NCI-H2196 (cell line): ENCODE measurements around the gene UBE2Q1.

Experiments used
- DNase-seq: peaks from one replicate; lab custom pipeline; 2025; ENCODE audit not compliant: unreplicated experiment; lab: John Stamatoyannopoulos, UW

UBE2Q1 gene

DNA sequence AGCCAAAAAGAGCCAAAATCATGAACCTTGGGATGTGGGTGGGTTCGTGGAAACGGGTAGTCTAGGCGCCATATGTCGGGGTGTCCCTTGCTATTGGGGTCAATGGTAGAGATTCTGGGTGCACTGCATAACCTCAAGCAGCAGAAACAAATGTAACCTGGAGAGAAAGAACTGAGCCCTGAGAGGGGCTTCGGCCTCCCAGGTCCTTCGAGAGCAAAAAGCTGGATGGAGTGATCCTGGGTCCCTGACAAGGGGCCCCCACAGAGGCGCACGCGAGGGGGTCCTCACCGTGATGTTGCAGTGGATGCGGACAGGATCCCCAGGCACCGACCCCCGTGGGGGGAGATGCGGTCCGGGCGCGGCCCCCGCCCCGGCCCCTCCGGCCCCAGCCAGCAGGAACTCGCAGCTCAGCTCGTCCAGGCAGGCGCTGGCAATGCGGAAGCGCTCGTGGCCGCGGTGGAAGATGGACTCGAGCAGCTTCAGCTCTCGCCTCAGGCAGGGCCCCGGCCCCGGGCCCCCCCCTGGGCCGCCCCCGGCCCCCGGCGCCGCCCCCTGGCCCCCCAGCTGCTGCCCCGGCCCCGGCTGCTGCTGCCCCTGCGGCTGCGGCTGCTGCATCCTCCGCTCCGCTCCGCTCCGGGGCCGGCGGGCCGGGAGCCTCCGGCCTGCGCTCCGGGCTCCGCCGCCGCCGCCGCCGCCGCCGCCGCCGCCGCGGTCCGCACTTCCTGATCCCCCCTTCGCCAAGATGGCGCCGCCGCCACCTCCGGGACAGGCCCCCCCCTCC lies at the start of gene UBE2Q1:
Gene UBE2Q1 (minus strand): TSS at position 724 of the 781 bp plus-strand sequence. CDS start 109 bp downstream, at position 615.
- DNase-seq = no peak

DNA sequence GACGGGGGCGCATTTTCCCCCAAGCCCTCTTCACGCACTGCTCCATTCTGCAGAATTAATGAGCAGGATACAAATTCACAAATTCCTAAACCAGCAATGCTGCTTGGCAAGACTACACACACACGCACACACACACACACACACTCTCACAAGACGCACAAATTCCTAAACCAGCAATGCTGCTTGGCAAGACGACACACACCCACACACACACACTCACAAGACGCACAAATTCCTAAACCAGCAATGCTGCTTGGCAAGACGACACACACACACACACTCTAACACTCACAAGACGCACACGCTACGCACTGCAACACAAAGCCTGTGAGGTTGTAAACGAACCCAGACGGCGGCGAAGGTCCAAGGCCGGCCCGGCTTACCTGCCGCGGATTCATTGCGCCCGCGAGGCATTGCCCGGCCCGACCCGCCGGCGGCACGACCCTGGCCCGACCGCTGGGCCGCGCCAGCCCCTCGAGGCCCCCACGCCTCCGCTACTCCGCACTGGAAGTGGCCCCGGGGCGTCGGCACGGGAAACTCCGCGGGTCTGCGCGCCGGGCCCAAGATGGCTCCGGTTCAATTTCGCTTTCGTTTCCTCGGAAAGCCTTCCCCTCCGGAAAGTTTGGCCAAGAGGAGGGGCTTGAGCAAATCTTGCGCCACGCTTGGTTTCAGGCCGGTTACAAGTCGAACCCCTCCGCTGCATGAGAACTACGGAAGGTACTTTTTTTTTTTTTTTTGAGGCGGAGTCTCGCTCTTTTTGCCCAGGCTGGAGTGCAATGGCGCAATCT lies 49.3 kb upstream of the UBE2Q1 start, which contains the start of gene ADAR:
Gene ADAR (minus strand): TSS at position 578 of the 788 bp plus-strand sequence. CDS start 180 bp downstream, at position 398.
- peak; percentile 92 for DNase-seq

DNA sequence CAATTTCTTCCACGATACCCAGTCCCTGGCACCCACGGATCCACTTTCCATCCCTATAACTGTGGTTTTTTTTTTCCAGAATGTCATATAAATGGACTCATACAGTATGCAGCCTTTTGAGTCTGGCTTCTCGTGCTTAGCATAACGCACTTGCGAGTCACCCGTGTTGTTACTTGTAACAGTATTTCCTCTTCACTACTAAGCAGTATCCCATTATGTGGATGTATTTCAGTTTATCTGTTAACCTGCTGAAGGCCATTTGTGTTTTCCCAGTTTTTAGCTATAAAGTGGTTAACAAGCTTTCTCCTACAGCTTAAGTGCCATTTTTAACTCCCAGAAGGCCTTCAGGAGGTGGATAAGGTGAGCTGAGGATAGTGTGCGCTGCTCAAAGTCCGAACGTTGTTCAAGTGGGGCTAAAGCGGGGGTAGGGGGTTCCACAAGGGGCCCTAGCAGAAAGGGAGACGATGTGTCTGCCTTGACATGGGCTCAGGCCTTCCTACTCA lies 48.7 kb upstream of the UBE2Q1 start:
- no peak for DNase-seq

DNA sequence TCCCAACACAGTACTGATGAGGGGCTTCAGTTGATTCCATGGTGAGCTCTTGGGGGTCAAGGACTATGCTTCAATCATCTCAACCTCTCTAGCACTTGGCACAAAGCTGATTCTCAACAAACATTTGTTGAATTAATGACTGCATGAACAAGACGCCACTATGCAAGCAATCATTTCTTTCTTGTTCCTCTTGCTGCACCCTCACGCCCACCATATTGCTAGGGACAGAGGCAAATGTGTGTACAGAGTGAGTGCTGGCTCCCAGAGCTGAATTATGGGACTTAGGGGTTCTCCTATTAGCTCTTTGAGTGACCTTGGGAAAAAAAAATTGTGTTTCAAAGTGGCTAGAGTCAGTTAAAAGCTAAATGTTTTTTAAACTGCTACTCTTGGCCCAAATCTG lies 47.1 kb upstream of the UBE2Q1 start:
- no peak for DNase-seq

DNA sequence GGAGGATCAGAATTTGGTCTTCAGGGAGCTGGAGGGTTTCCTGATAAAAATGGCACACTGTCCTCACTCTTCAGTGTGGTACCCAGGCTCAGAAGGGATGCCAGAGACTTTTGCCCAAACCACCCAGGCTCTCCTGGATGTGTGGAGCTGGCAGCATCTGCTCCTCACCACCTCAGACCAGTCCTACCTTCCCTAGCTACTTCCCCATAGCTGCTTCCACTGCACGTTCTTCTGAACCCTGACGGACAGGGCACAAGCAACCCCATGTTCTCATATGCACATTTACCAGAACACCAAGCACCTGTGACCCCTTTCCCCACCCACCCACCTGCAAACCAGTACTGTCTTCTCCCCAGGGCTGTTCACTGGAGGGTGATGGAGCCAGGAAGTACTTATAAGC lies 44.9 kb upstream of the UBE2Q1 start:
- no peak for DNase-seq

DNA sequence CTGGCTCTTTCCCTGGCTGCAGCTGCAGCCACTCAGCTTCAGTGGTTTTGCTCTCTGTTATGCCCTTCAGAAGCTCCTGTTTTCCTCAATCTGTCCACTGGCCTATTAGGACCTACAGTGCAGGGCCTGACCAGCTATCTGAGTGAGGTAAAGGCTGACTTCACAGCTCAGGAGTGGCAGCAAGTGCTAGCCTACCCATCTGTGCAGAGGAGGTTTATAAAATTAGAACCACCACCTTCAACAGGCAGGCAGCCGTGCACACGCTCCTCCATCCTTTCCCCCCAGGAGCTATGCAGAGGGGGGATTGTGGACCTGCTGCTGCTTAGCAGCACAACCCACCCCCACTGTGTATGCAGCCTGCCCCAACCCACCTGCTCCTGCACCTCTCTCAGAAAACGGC lies 41.2 kb upstream of the UBE2Q1 start:
- no peak for DNase-seq

DNA sequence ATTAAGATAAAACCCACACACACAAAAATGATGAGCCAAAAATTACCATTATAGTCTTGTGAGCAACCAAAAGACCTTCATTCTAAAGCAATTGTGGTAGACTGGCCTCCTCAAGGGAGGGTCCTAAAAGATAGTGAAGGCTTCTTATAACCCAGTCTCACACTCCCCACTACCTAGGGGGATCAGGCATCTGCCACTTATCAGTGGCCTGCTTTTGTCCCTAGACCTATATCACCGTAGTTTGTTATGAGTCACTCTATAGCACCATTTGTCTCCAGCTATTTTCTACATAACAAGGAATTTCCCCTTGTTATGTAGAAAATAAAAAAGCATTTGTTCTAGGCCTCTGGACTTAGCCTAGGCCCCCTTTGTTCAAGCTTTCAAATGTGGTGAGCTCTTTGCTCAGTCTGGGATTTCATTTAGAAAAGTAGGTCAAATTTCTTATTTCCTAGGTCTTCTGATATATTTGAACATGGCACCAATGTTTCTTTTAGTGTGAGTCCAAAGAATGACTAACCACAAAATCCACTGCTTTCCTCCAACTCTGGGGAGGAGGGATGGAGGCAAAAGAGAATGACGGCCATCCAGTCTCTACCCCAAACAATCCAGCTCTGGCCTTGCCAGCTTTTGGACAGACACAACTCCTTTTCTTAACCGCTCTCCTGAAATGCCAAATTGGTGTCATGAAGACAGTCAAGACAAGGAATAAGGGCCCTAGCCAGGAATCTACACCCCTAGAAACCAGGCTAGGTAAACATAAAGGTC lies 40.6 kb upstream of the UBE2Q1 start:
- no peak for DNase-seq

DNA sequence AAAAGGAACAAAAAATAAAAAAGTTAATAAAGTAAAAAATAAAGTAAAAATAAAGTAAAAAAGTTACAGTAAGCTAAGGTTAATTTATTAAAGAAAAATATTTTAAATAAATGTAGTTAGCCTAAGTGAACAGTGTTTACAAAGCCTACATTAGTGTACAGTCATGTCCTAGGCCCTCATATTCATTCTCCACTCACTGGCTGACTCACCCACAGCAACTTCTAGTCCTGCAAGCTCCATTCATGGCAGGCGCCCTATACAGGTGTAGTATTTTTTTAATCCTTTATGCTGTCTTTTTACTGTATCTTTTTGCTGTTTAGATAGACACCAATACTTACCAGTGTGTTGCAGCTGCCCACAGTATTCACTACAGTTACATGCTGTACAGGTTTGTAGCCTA lies 37.2 kb upstream of the UBE2Q1 start:
- no peak for DNase-seq

DNA sequence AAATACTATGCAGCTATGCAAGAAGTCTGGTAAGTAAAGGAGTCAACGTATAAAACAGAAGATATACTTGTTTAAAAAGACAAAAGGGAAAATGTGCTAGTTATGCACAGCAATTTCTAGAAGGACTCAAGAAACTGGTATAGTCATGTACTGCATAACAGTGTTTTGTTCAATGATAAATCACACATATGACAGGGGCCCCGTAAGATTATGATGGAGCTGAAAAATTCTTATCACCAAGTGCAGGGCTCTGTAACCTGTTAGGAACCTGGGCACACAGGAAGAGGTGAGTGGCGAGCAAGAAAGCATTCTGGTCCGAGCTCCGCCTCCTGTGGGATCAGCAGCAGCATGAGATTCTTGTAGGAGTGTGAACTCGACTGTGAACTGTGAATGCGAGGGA lies 36.3 kb upstream of the UBE2Q1 start:
- no peak for DNase-seq

DNA sequence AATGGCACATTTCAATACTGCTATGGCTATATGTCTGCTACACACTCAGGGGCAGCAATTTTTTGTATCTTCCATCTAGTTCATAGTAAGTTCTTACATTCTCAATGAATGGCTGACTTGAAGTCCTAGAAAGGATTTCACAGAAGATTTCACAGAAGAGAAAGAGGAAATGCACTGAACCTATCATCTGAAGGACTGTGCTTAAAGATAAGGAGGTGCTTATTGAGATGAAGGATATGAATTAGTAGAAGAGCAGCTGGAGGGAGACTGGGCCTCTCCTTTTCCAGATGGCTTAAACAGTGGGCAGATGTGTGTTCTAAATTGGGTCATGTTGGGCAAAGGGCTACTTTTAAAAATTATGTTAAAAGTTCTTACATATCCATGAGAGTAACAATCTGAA lies 34.9 kb upstream of the UBE2Q1 start:
- no peak for DNase-seq

DNA sequence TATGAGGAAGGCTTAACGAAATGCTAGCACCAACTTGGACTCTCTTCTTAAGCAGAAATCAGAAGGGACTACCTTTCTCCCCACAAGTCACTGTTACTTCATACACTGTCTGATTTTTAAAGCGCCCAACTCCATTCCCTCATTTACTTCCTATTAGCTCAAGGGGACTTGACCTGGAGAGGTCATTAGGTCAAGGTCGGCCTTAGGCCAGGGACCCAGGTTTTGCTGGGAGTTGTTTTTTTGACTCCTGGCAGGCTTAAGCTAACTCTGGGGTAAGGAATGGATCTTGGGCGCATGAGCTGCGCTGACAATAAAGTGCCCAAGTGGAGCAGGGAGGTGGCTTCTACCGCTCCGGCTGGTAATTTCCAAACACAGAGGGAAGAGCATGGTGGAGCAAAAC lies 32.7 kb upstream of the UBE2Q1 start:
- DNase-seq = no peak

DNA sequence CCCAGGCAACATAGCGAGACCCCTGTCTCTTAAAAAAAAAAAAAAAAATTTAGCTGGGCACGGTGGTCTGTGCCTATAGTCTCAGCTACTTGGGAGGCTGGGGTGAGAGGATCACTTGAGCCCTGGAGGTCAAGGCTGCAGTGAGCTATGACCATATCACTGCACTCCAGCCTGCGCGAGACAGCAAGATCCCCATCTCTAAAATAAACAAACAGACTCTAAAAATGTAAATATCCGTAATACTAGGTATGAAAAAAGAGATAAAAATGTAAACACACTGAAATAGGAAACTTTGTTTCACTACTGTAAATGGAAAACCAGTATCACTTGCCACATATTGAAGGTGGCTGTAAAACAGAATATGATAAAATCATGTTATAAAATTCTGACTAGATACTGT lies 32.3 kb upstream of the UBE2Q1 start:
- DNase-seq = no peak

DNA sequence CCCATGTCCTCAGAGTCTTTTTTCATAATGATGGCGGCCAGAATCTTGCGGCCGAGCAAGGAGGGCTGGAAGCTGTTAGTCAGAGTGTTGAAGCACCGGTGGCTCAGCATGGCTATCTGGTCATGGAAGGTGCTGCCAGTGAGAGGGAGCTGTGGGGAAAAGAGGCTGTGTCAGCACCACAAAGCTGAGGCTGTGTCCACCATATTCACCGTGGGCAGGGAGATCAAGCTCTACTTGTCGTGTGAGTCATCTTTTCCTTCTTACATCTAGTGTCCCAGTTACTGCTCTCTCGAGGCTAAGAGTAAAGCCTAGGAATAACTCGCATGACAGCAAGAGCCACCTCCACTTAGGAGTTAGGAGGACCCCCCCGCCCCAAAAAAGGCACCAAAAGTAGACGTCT lies 31.3 kb upstream of the UBE2Q1 start:
- no peak for DNase-seq

DNA sequence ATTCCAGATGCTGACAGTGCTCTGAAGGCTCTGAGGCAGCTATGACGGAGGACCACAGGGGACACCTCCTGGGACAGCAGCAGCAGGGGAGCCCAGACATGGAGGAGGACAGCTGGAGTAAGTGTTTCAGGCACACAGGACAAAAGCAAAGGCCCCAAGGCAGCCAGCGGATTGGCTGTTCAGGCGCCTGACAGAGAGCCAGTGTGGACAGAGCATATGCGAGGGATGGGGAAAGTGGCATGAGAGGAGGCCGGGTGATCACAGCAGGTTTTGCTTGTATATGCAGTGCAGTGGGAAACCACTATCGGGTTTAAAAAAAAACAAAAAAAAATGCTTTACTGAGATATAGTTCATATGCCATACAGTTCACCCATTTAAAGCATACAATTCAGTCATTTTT lies 28.2 kb upstream of the UBE2Q1 start:
- DNase-seq = no peak

DNA sequence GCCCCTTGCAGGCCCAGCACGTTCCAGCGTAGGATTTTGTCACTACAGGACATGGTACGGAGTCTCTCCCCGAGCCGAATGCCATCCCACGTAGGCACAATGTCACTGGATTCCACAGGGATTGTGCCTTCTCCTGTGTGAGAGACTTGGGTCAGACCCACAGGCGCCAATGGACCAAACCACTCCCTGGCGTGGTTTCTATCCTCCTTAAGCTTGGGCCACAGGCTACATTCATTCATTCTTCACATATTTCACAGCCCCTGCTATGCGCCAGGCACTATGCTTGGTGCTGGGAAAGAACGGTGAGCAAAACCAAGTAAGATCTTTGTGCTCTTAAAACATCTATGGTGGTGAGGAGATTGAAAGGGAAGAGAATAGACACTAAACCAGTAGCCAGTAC lies 27.8 kb upstream of the UBE2Q1 start:
- DNase-seq = no peak

DNA sequence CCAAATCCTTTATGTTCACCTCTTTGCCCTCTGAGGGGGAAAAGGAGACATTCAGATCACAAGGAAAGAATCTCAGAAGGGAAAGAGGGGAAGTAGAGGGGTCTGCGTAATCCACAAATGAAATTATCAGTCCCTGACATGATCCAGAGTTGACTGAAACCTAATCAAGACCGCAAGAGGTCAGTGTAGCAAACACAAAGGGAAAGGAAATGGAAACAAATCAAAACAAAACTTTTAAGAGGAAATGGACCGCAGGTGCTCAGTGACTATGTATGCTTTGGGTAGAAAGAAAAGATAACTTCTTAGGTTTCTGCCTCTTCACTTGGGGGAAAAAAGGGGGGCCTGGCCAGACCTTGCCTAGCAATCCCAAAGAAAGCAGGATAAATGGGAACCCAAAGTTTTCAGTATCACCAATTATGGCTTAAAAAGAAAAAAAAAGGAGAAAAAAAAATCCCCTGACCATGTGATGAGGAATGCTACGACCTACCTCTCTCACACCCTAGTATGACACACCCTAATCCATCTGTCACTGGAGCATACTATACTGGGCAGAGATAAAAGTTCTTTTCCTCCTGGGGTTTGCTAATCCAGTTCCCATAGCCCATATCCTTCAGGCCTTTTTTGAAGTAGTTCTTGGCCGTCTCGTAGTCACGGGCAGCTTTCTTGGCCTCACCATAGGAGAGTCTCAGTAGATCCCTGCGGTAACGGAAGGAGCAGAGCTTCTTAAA lies 26.0 kb upstream of the UBE2Q1 start:
- no peak for DNase-seq

DNA sequence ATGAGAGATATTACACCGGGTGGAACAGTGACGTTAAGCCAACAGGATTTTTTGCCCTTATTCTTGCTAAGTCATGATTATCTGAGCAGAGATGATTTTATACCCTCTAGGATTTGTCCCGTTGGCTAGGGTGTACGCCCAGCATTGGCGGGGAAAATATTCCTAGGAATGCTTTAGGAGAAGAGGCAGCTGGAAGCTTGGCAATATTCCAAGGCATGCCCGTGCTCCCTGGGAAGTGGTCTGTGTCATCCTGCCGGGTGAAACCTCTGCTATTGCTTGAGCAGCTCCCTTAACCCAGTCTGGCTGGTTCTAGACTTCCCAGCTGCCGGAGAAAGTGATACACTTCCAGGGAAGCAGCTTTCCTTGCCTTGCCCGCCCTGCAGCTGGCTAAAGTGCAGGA lies 25.3 kb upstream of the UBE2Q1 start:
- DNase-seq = no peak

DNA sequence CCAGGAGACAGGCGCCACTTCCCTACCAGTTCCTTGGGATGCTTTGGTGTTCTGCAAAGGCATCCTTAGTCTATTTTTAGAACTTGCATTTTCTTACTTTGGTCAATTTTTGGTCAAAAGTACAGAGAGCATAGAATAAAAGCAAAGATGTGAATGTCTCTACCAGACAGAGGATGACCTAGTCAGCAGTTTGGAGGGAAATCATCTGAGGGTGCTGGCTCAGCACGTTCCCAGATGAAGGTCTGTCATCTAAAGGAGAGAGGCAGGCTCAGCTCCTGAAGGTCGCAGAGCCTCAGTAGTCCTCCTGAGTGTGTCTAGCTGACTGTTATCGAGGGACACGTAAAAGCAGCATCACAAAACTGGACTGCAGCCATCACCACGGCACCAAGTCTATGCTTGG lies 24.4 kb upstream of the UBE2Q1 start:
- no peak for DNase-seq

DNA sequence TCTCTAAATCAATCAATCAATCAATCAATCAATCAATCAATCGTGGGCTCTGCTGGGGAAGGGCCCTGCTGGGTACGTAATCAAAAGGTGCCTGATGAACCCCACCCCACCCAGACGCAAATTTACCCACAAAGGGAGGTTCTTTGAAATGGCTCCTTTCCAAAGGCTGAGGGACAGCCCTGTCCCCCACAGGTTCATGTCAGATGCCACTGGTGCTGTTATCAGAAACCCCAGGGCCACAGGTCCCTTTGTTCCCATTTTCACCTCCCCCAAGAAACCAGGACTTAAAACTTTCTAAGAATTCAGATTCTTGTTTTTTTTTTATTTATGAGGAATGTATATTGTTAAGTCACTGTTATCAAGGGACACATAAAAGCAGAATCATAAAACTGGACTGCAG lies 23.3 kb upstream of the UBE2Q1 start:
- DNase-seq = no peak

DNA sequence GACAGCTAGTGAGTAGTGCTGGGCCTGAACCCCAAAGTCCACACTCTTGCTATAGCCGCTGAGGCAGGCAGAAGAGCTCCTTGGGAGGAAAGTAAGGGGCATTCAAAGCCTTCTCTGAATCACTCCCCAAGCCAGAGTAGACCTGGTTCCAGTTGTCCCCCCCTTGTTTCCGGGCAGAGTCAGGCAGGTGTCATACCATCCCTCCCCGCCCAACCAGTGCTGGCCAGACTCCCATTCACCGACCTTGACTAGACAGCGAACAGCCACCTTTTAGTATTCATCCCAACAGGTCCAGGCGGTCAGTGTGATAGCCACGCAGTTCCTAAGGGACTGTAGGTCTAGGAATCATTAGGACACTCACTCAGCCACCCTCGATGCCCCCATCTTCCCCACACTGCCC lies 20.9 kb upstream of the UBE2Q1 start:
- no peak for DNase-seq

DNA sequence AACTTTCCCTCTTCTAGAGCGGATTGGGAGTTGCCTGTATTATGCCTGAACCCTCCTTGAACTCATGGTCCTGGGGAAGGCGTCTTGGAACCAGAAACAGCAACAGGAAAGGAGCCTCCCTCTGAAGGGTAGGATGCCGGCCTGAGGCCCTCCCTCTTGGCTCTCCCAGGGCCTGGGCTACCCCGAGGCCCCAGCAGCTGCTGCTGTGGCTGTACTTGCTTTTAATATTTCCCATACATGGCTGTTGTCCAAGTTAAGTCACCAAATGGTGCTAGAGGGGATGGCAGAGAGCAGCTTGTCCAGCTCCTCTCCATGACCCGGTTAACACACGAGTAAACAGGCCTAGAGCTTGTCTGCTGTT lies 19.6 kb upstream of the UBE2Q1 start:
- DNase-seq = no peak
